Measurements from ENCODE around the gene DAPK1.
A peak's percentile ranks its signal among the peaks of the same experiment; 100 is the strongest.

DAPK1 gene

DNA sequence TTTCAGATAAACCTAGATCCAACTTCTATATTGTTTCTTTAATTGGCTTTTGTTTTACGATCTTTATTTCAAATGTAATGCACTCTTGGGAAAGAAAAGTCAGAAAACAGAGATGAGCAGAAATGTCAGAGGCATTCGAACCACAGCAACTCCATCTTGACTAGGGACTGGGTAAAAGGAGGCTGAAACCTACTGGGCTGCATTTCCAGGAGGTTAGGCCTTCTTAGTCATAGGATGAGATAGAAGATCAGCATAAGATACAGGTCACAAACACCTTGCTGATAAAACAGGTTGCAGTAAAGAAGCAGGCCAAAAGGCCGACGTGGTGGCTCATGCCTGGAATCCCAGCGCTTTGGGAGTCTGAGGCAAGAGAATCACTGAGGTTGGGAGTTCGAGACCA lies 30.5 kb upstream of the DAPK1 start:
- Histone ChIP-seq H3K27ac (ENCODE audit: extremely low read depth, low read depth, low read length) (no peak overlapping the region), H3K9me3 (ENCODE audit: control insufficient read depth, insufficient read depth, low read depth, low read length) (no peaks in the 10 kb centered on the region), H3K4me1 (ENCODE audit: control insufficient read depth, insufficient read depth, low read length) (no peaks in the 10 kb centered on the region), H3K4me3 (ENCODE audit: low read depth, low read length) (no peak overlapping the region), H3K36me3 (ENCODE audit: control insufficient read depth in 2 of 2, insufficient read depth in 1 of 2, low read length in 2 of 2) (no peaks in the 10 kb centered on the region)
- POLR2A ChIA-PET = no interaction called here
- TF ChIP-seq, protein P1, sequence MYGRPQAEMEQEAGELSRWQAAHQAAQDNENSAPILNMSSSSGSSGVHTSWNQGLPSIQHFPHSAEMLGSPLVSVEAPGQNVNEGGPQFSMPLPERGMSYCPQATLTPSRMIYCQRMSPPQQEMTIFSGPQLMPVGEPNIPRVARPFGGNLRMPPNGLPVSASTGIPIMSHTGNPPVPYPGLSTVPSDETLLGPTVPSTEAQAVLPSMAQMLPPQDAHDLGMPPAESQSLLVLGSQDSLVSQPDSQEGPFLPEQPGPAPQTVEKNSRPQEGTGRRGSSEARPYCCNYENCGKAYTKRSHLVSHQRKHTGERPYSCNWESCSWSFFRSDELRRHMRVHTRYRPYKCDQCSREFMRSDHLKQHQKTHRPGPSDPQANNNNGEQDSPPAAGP (tag by site-specific recombination; IDR thresholded peaks at IDR 0.05) = no peak
- TF ChIP-seq HOXA7 (CRISPR knock-in tag; IDR thresholded peaks at IDR 0.05; ENCODE audit: borderline replicate concordance) = no peak
- TF ChIP-seq KLF10 (tag by site-specific recombination; IDR thresholded peaks at IDR 0.05) = no peak
- TF ChIP-seq ZNF560 (tag by site-specific recombination; IDR thresholded peaks at IDR 0.05; ENCODE audit: borderline replicate concordance) = no peak
- TF ChIP-seq ZNF302 (tag by site-specific recombination; IDR thresholded peaks at IDR 0.05; ENCODE audit: low read depth) = no peak
- CTCF ChIA-PET = no interaction called here

DNA sequence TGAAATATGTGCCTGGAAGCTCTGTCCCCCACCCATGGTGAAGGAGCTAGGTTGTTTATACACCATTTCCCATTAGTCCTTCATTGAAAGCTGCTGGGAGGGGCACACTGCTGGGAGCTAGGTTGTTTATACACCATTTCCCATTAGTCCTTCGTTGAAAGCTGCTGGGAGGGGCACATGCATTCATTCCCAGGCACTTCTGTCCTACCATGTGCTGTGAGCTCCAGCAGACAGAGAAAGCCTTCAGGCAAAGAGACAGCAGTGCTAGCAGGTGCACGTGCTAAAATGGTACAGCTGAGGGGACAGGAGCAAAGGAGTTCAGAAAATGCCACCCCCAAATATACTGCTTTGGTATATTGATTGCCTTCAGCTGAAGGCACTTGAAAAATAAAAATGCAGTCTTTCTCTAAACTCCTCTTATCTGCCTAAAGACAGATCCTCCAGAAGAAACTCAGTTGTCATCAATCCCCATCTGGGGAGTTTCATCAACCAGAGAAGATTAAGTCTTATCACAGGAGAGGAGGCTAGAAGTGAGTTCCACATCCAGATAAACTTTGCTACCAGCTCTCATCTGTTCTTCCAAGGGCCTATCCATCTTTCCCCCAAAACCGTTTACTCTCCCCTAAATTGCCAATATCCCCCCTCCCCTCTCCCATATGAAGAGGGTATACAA lies 27.7 kb upstream of the DAPK1 start:
- Histone ChIP-seq H3K36me3 (ENCODE audit: control insufficient read depth in 2 of 2, insufficient read depth in 1 of 2, low read length in 2 of 2) (no peaks in the 10 kb centered on the region), H3K4me3 (ENCODE audit: low read depth, low read length) (no peak overlapping the region), H3K27ac (ENCODE audit: extremely low read depth, low read depth, low read length) (no peak overlapping the region), H3K4me1 (ENCODE audit: control insufficient read depth, insufficient read depth, low read length) (no peaks in the 10 kb centered on the region), H3K9me3 (ENCODE audit: control insufficient read depth, insufficient read depth, low read depth, low read length) (no peaks in the 10 kb centered on the region)
- TF ChIP-seq ZEB2 (tag by site-specific recombination; IDR thresholded peaks at IDR 0.05) = no peak
- no peak for TF ChIP-seq ZSCAN23 (tag by site-specific recombination; IDR thresholded peaks at IDR 0.05)
- no peak for TF ChIP-seq ZNF768 (tag by site-specific recombination; IDR thresholded peaks at IDR 0.05)
- peak; percentile 62 for TF ChIP-seq ZIC2 (tag by site-specific recombination; IDR thresholded peaks at IDR 0.05)
- no peak for TF ChIP-seq ZNF548 (tag by site-specific recombination; IDR thresholded peaks at IDR 0.05)
- no peak for TF ChIP-seq ZNF777 (tag by site-specific recombination; IDR thresholded peaks at IDR 0.05; ENCODE audit: borderline replicate concordance)
- POLR2A ChIA-PET = no interaction called here
- CTCF ChIA-PET = interaction anchor here (1.2 kb wide), 1 partner anchor 194 kb away, joined by 4 read pairs; no protein-coding TSS in a partner anchor

DNA sequence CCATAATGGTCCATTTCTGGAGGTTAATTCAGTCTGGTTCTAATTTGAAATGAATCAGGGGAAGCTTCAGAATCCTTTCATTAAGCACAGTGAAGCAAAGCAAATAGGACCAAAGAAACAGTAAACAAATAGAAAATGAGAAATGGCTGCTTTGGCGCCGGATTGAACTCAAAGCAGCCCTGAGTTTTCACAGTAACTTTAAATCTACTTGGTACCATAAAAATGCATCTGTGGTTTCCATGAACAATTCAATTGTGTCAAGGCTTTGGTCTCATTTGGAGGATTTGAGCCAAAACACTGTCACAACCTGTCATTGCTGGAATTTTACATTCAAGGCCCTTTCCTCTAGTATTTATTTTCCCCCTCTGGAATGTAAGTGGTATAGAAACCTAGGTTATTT lies 25.9 kb upstream of the DAPK1 start:
- CTCF ChIA-PET = interaction anchor here (0.6 kb wide), 1 partner anchor 811 kb away, joined by 4 read pairs; no protein-coding TSS in a partner anchor
- POLR2A ChIA-PET = no interaction called here
- no peak overlapping the region for H3K4me3 ChIP-seq (ENCODE audit: low read depth, low read length)
- H3K36me3 ChIP-seq (ENCODE audit: control insufficient read depth in 2 of 2, insufficient read depth in 1 of 2, low read length in 2 of 2) = no peaks in the 10 kb centered on the region
- TF ChIP-seq ZNF610 (tag by site-specific recombination; IDR thresholded peaks at IDR 0.05; ENCODE audit: borderline replicate concordance) = no peak
- TF ChIP-seq SCRT2 (tag by site-specific recombination; IDR thresholded peaks at IDR 0.05) = no peak
- TF ChIP-seq, protein P2, sequence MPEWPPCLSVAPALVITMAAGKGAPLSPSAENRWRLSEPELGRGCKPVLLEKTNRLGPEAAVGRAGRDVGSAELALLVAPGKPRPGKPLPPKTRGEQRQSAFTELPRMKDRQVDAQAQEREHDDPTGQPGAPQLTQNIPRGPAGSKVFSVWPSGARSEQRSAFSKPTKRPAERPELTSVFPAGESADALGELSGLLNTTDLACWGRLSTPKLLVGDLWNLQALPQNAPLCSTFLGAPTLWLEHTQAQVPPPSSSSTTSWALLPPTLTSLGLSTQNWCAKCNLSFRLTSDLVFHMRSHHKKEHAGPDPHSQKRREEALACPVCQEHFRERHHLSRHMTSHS (tag by site-specific recombination; IDR thresholded peaks at IDR 0.05) = no peak
- no peak for TF ChIP-seq ZNF521 (tag by site-specific recombination; IDR thresholded peaks at IDR 0.05)
- TF ChIP-seq YY1 (tag by site-specific recombination; IDR thresholded peaks at IDR 0.05) = no peak
- TF ChIP-seq, protein P3, sequence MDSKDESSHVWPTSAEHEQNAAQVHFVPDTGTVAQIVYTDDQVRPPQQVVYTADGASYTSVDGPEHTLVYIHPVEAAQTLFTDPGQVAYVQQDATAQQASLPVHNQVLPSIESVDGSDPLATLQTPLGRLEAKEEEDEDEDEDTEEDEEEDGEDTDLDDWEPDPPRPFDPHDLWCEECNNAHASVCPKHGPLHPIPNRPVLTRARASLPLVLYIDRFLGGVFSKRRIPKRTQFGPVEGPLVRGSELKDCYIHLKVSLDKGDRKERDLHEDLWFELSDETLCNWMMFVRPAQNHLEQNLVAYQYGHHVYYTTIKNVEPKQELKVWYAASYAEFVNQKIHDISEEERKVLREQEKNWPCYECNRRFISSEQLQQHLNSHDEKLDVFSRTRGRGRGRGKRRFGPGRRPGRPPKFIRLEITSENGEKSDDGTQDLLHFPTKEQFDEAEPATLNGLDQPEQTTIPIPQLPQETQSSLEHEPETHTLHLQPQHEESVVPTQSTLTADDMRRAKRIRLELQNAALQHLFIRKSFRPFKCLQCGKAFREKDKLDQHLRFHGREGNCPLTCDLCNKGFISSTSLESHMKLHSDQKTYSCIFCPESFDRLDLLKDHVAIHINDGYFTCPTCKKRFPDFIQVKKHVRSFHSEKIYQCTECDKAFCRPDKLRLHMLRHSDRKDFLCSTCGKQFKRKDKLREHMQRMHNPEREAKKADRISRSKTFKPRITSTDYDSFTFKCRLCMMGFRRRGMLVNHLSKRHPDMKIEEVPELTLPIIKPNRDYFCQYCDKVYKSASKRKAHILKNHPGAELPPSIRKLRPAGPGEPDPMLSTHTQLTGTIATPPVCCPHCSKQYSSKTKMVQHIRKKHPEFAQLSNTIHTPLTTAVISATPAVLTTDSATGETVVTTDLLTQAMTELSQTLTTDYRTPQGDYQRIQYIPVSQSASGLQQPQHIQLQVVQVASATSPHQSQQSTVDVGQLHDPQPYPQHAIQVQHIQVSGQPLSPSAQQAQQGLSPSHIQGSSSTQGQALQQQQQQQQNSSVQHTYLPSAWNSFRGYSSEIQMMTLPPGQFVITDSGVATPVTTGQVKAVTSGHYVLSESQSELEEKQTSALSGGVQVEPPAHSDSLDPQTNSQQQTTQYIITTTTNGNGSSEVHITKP (tag by site-specific recombination; IDR thresholded peaks at IDR 0.05) = no peak
- TF ChIP-seq SETDB1 (IDR thresholded peaks at IDR 0.05; ENCODE audit: insufficient read length, low read length) = no peak
- H3K9me3 ChIP-seq (ENCODE audit: control insufficient read depth, insufficient read depth, low read depth, low read length) = no peaks in the 10 kb centered on the region
- no peaks in the 10 kb centered on the region for H3K4me1 ChIP-seq (ENCODE audit: control insufficient read depth, insufficient read depth, low read length)
- no peak overlapping the region for H3K27ac ChIP-seq (ENCODE audit: extremely low read depth, low read depth, low read length)
